H9 (cell line): ENCODE data around the gene TSSC4. TPM values are rescaled to one million over a fixed set of nuclear protein-coding genes. Genes with fewer than 3 reads are reported as not detected.

Experiments
- DNase-seq: peaks from one replicate; pipeline ENCODE4 v3.0.0-alpha.2; 2017
- H2AFZ ChIP-seq: one replicate; pipeline ENCODE4 v1.6.1; 2013; ENCODE audit warnings: mild to moderate bottlenecking, low read length, control low read depth, moderate library complexity
- H2AK5ac ChIP-seq: 2 replicates; pipeline ENCODE4 v1.6.1; 2013; ENCODE audit warnings: low read length, control low read depth, mixed read lengths; ENCODE audit not compliant: insufficient read length
- H2BK120ac ChIP-seq: one replicate; pipeline ENCODE4 v1.6.1; 2013; ENCODE audit warnings: low read depth, mild to moderate bottlenecking, low read length, control low read depth, inconsistent platforms; ENCODE audit not compliant: poor library complexity, severe bottlenecking
- H2BK12ac ChIP-seq: 2 replicates; pipeline ENCODE4 v1.6.1; 2013; ENCODE audit warnings: low read length, control low read depth, mixed read lengths, low read depth; ENCODE audit not compliant: insufficient read length
- H2BK15ac ChIP-seq: 2 replicates; pipeline ENCODE4 v1.6.1; 2013; ENCODE audit warnings: low read depth, low read length, control low read depth
- H2BK20ac ChIP-seq: one replicate; pipeline ENCODE4 v1.6.1; 2013; ENCODE audit warnings: low read depth, mild to moderate bottlenecking, low read length, control low read depth, inconsistent platforms; ENCODE audit not compliant: poor library complexity, severe bottlenecking
- H2BK5ac ChIP-seq: 2 replicates; pipeline ENCODE4 v1.6.1; 2013; ENCODE audit warnings: low read length, control low read depth, mixed read lengths; ENCODE audit not compliant: insufficient read length
- H3K14ac ChIP-seq: 2 replicates; pipeline ENCODE4 v1.6.1; 2013; ENCODE audit warnings: low read length, control low read depth; ENCODE audit not compliant: insufficient read depth
- H3K18ac ChIP-seq: 2 replicates; pipeline ENCODE4 v1.6.1; 2013; ENCODE audit warnings: low read depth, mild to moderate bottlenecking, mixed read lengths, low read length, control low read depth; ENCODE audit not compliant: insufficient read length
- H3K23ac ChIP-seq: 2 replicates; pipeline ENCODE4 v1.6.1; 2013; ENCODE audit warnings: low read length, control low read depth, mixed read lengths, low read depth; ENCODE audit not compliant: insufficient read length
- H3K23me2 ChIP-seq: 2 replicates; pipeline ENCODE4 v1.6.1; 2013; ENCODE audit warnings: low read depth, mild to moderate bottlenecking, mixed read lengths, low read length, control low read depth; ENCODE audit not compliant: insufficient read length, poor library complexity, severe bottlenecking
- H3K27ac ChIP-seq: 2 replicates; pipeline ENCODE4 v1.5.1; 2013; ENCODE audit warnings: low read length, control low read depth, mixed read lengths, low read depth; ENCODE audit not compliant: insufficient read length
- H3K27me3 ChIP-seq: 2 replicates; pipeline ENCODE4 v1.6.1; 2013; ENCODE audit warnings: low read length, control low read depth, inconsistent platforms; ENCODE audit not compliant: insufficient read depth
- H3K4ac ChIP-seq: 2 replicates; pipeline ENCODE4 v1.6.1; 2013; ENCODE audit warnings: low read depth, mild to moderate bottlenecking, control low read depth, inconsistent platforms, low read length, moderate library complexity
- H3K4me1 ChIP-seq: 2 replicates; pipeline ENCODE4 v1.6.1; 2013; ENCODE audit warnings: low read length, control low read depth, inconsistent platforms; ENCODE audit not compliant: insufficient read depth
- H3K4me2 ChIP-seq: 2 replicates; pipeline ENCODE4 v1.6.1; 2013; ENCODE audit warnings: low read length, control low read depth, mixed read lengths; ENCODE audit not compliant: insufficient read length, insufficient read depth
- H3K56ac ChIP-seq: 2 replicates; pipeline ENCODE4 v1.6.1; 2013; ENCODE audit warnings: low read depth, mild to moderate bottlenecking, mixed read lengths, low read length, control low read depth; ENCODE audit not compliant: insufficient read length
- H3K79me1 ChIP-seq: 2 replicates; pipeline ENCODE4 v1.6.1; 2013; ENCODE audit warnings: low read depth, mild to moderate bottlenecking, moderate library complexity, low read length, control low read depth, inconsistent platforms; ENCODE audit not compliant: insufficient read depth, poor library complexity, severe bottlenecking
- H3K79me2 ChIP-seq: 2 replicates; pipeline ENCODE4 v1.6.1; 2013; ENCODE audit warnings: low read length, control low read depth, inconsistent platforms; ENCODE audit not compliant: insufficient read depth
- H3K9ac ChIP-seq: 2 replicates; pipeline ENCODE4 v1.6.1; 2013; ENCODE audit warnings: low read length, control low read depth, mixed read lengths; ENCODE audit not compliant: insufficient read length; ENCODE audit errors: extremely low read depth
- H3K9me3 ChIP-seq: one replicate; pipeline ENCODE4 v1.6.1; 2013; ENCODE audit warnings: low read depth, low read length, inconsistent platforms; ENCODE audit not compliant: control insufficient read depth
- H3T11ph ChIP-seq: one replicate; pipeline ENCODE4 v1.6.1; 2013; ENCODE audit warnings: mild to moderate bottlenecking, low read length, control low read depth, inconsistent platforms
- H4K20me1 ChIP-seq: one replicate; pipeline ENCODE4 v1.6.1; 2013; ENCODE audit not compliant: control insufficient read depth, insufficient read length, insufficient read depth
- H4K5ac ChIP-seq: 2 replicates; pipeline ENCODE4 v1.6.1; 2013; ENCODE audit warnings: low read depth, mild to moderate bottlenecking, mixed read lengths, low read length, control low read depth; ENCODE audit not compliant: insufficient read length
- H4K8ac ChIP-seq: replicated peaks from 2 replicates; pipeline ENCODE4 v1.6.1; 2013; ENCODE audit warnings: low read length, control low read depth, mixed read lengths, low read depth; ENCODE audit not compliant: insufficient read length
- H4K91ac ChIP-seq: 2 replicates; pipeline ENCODE4 v1.6.1; 2013; ENCODE audit warnings: low read depth, mild to moderate bottlenecking, moderate library complexity, mixed read lengths, low read length, control low read depth; ENCODE audit not compliant: insufficient read length
- H3K27ac Mint-ChIP-seq, 3 experiments: 2 replicates in 2 of 3; 3 replicates in 1 of 3; pipeline ENCODE4 v1.8.0; 2020 to 2021; ENCODE audit warnings: mixed read lengths in 3 of 3, mild to moderate bottlenecking in 1 of 3, moderate library complexity in 1 of 3
- H3K27me3 Mint-ChIP-seq: 2 replicates; pipeline ENCODE4 v1.8.0; 2021; ENCODE audit warnings: low read depth, mild to moderate bottlenecking, moderate library complexity, mixed read lengths
- H3K36me3 Mint-ChIP-seq, 3 experiments: 2 replicates in 2 of 3; 3 replicates in 1 of 3; pipeline ENCODE4 v1.8.0; 2020 to 2021; ENCODE audit warnings: low read depth in 3 of 3, mixed read lengths in 3 of 3; ENCODE audit not compliant: insufficient read depth in 1 of 3
- H3K4me1 Mint-ChIP-seq, 2 experiments: 2 replicates each; pipeline ENCODE4 v1.8.0; 2020; ENCODE audit warnings: mixed read lengths in 2 of 2
- H3K4me3 Mint-ChIP-seq, 2 experiments: 2 replicates in 1 of 2; 3 replicates in 1 of 2; pipeline ENCODE4 v1.8.0; 2020 to 2021; ENCODE audit warnings: mild to moderate bottlenecking in 2 of 2, mixed read lengths in 2 of 2, moderate library complexity in 1 of 2
- H3K9me3 Mint-ChIP-seq, 2 experiments: 2 replicates in 1 of 2; 3 replicates in 1 of 2; pipeline ENCODE4 v1.8.0; 2020; ENCODE audit warnings: mild to moderate bottlenecking in 2 of 2, mixed read lengths in 2 of 2, moderate library complexity in 1 of 2
- WGBS: extraction: QIAGEN DNeasy Blood & Tissue Kit; methylation state at CpG from one replicate; pipeline ENCODE4 v1.1.7; 2013; ENCODE audit warnings: missing lambda C conversion rate, low lambda C conversion rate, mixed read lengths; ENCODE audit not compliant: insufficient read length; ENCODE audit errors: extremely low coverage; 5-methylcytosine and 5-hydroxymethylcytosine counted together
- total RNA-seq: library from RNA; stranded (reverse); gene quantifications from 2 replicates; pipeline ENCODE4 v1.2.1, GENCODE V29; 2021
- TF ChIP-seq, protein P1 (sequence below): fragments of 200-600 bp; sonication (generic); conservative IDR thresholded peaks from 3 replicates; pipeline ENCODE4 v1.8.0; 2021; ENCODE audit warnings: antibody characterized with exemption, mild to moderate bottlenecking

Gene TSSC4
- total RNA-seq, 1 experiment from 2014 or later, result 51.0 TPM

DNA sequence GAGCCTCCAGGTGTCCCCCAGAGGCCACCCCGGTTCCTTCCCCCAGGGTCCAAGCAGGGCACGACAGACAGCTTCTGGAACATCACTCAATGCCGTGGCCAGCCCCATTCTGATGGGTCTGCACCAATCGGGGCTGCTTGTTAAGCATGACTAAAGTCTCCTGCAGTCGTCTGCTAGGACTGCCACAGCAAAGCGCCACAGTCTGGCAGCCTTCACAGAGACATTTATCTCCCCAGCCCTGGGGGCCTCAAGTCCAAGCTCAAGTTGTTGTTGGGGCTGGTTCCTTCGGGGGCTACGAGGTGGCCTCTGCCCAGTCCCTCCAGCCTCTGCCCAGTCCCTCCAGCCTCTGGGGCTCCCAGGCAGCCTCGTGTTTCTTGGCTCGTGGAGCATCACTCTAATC is 37.4 kb upstream of the TSSC4 start:
- Histone ChIP-seq H2BK5ac (no peak overlapping the region), H3K9me3 (no peaks in the 10 kb centered on the region), H3K56ac (no peak overlapping the region), H3K4me2 (no peak overlapping the region), H3K4me1 (no peaks in the 10 kb centered on the region), H3K18ac (no peak overlapping the region), H3K79me1 (no peaks in the 10 kb centered on the region), H3K14ac (no peak overlapping the region), H3K79me2 (no peaks in the 10 kb centered on the region), H3T11ph (no peak overlapping the region), H4K8ac (no peak overlapping the region), H3K27ac (no peak overlapping the region), H3K23ac (no peak overlapping the region), H4K5ac (no peak overlapping the region), H2BK20ac (no peak overlapping the region), H2BK120ac (no peak overlapping the region), H3K27me3 (no peaks in the 10 kb centered on the region), H2AK5ac (no peak overlapping the region), H3K4ac (no peak overlapping the region), H2AFZ (no peak overlapping the region), H4K91ac (no peak overlapping the region), H2BK15ac (no peak overlapping the region), H2BK12ac (no peak overlapping the region), H3K23me2 (no peaks in the 10 kb centered on the region), H3K9ac (no peak overlapping the region), H4K20me1 (no peaks in the 10 kb centered on the region)
- Mint-ChIP-seq H3K4me1 (0 out of 4 replicates have a peak, but pooled peaks cover 0 to 2% of the 10 kb centered on the region in 2 experiments), H3K9me3 (no peaks in the 10 kb centered on the region; a peak in 1 of 5 replicates), H3K4me3 (no peak overlapping the region), H3K27ac (no peak overlapping the region), H3K36me3 (peaks cover 0 to 2% (median 0%) of the 10 kb centered on the region in 3 experiments; a peak in 1 of 7 replicates), H3K27me3 (peaks cover 12% of the 10 kb centered on the region)
- TF ChIP-seq, protein P1, sequence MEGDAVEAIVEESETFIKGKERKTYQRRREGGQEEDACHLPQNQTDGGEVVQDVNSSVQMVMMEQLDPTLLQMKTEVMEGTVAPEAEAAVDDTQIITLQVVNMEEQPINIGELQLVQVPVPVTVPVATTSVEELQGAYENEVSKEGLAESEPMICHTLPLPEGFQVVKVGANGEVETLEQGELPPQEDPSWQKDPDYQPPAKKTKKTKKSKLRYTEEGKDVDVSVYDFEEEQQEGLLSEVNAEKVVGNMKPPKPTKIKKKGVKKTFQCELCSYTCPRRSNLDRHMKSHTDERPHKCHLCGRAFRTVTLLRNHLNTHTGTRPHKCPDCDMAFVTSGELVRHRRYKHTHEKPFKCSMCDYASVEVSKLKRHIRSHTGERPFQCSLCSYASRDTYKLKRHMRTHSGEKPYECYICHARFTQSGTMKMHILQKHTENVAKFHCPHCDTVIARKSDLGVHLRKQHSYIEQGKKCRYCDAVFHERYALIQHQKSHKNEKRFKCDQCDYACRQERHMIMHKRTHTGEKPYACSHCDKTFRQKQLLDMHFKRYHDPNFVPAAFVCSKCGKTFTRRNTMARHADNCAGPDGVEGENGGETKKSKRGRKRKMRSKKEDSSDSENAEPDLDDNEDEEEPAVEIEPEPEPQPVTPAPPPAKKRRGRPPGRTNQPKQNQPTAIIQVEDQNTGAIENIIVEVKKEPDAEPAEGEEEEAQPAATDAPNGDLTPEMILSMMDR, result no peak
- no CpG with 5 or more reads among the region's 10 CpGs for WGBS
- no peak for DNase-seq
